ENCODE measurements around the gene NAA60. TPM values are rescaled to one million over a fixed set of nuclear protein-coding genes. Genes with fewer than 3 reads are reported as not detected.

The NAA60 gene
- polyA plus RNA-seq, 1 donor from 2014 or later: 32.0 TPM

GRCh38 chr16:3467182-3467581, 23.7 kb downstream of the NAA60 start:
- Histone ChIP-seq H3K27me3 (ENCODE audit: insufficient read depth, low read depth, low read length) (no peaks in the 10 kb centered on the region), H3F3A (ENCODE audit: insufficient read depth, low read length, poor library complexity, severe bottlenecking) (no peaks in the 10 kb centered on the region), H3K4me3 (ENCODE audit: low read length) (no peak overlapping the region), H3K9me2 (ENCODE audit: insufficient read depth, low read length) (no peaks in the 10 kb centered on the region), H3K4me2 (ENCODE audit: low read length) (no peak overlapping the region), H4K20me1 (ENCODE audit: insufficient read depth) (no peaks in the 10 kb centered on the region), H3K36me3 (ENCODE audit: insufficient read depth, low read length) (no peaks in the 10 kb centered on the region), H3K9me3 (ENCODE audit: low read length) (no peaks in the 10 kb centered on the region), H3K79me2 (replicated peaks; ENCODE audit: insufficient read depth, low read length) (peaks cover 45% of the 10 kb centered on the region), H2AFZ (ENCODE audit: low read depth, low read length) (no peak overlapping the region), H3K27ac (ENCODE audit: low read length) (no peak overlapping the region), H3K9ac (ENCODE audit: low read length) (no peak overlapping the region)
- no peak for TF ChIP-seq CTCF (IDR thresholded peaks at IDR 0.05; ENCODE audit: poor library complexity, severe bottlenecking)
- TF ChIP-seq REST (IDR thresholded peaks at IDR 0.05; ENCODE audit: borderline replicate concordance): no peak
- no peak for TF ChIP-seq TAF1 (IDR thresholded peaks at IDR 0.05; ENCODE audit: low read depth)
- TF ChIP-seq MXI1 (conservative IDR thresholded peaks at IDR 0.05; ENCODE audit: poor library complexity, severe bottlenecking): no peak
- no peak for TF ChIP-seq EP300 (conservative IDR thresholded peaks at IDR 0.05; ENCODE audit: poor library complexity, severe bottlenecking)
- no peak for TF ChIP-seq SMC3 (conservative IDR thresholded peaks at IDR 0.05; ENCODE audit: poor library complexity)
- TF ChIP-seq RAD21 (conservative IDR thresholded peaks at IDR 0.05): no peak
- TF ChIP-seq POLR2AphosphoS5 (IDR thresholded peaks at IDR 0.05): no peak
- no peak for TF ChIP-seq EZH2 (IDR thresholded peaks at IDR 0.05; ENCODE audit: borderline replicate concordance, insufficient read depth, low read length, poor library complexity, severe bottlenecking)

- peaks cover 38% of the 10 kb centered on the region for H3K79me2 ChIP-seq (replicated peaks; ENCODE audit: insufficient read depth, low read length)
These were observed 24.4 kb downstream of the NAA60 start for GRCh38 chr16:3467921-3468320.

More at GRCh38 chr16:3467921-3468320, 24.4 kb downstream of the NAA60 start:
- Histone ChIP-seq H3K4me2 (ENCODE audit: low read length) (no peak overlapping the region), H3K27me3 (ENCODE audit: insufficient read depth, low read depth, low read length) (no peaks in the 10 kb centered on the region), H4K20me1 (ENCODE audit: insufficient read depth) (no peaks in the 10 kb centered on the region), H3K9me2 (ENCODE audit: insufficient read depth, low read length) (no peaks in the 10 kb centered on the region), H3K9ac (ENCODE audit: low read length) (no peak overlapping the region), H3K36me3 (ENCODE audit: insufficient read depth, low read length) (no peaks in the 10 kb centered on the region), H3K27ac (ENCODE audit: low read length) (no peak overlapping the region), H3K4me3 (ENCODE audit: low read length) (no peak overlapping the region), H2AFZ (ENCODE audit: low read depth, low read length) (no peak overlapping the region), H3F3A (ENCODE audit: insufficient read depth, low read length, poor library complexity, severe bottlenecking) (no peaks in the 10 kb centered on the region), H3K9me3 (ENCODE audit: low read length) (no peaks in the 10 kb centered on the region)
- TF ChIP-seq SMC3 (conservative IDR thresholded peaks at IDR 0.05; ENCODE audit: poor library complexity) (no peak), EZH2 (IDR thresholded peaks at IDR 0.05; ENCODE audit: borderline replicate concordance, insufficient read depth, low read length, poor library complexity, severe bottlenecking) (no peak), EP300 (conservative IDR thresholded peaks at IDR 0.05; ENCODE audit: poor library complexity, severe bottlenecking) (no peak), RAD21 (conservative IDR thresholded peaks at IDR 0.05) (no peak), POLR2AphosphoS5 (IDR thresholded peaks at IDR 0.05) (no peak), CTCF (IDR thresholded peaks at IDR 0.05; ENCODE audit: poor library complexity, severe bottlenecking) (no peak), REST (IDR thresholded peaks at IDR 0.05; ENCODE audit: borderline replicate concordance) (no peak), MXI1 (conservative IDR thresholded peaks at IDR 0.05; ENCODE audit: poor library complexity, severe bottlenecking) (no peak)

All from neural cell (in vitro differentiated cells).